WTC11 (cell line): ENCODE results near the gene CASTOR2.

Source experiments
- HMGA2 ChIP-seq: fragments of 250-450 bp; sonication (Bioruptor Pico); IDR thresholded peaks from 2 replicates; pipeline ENCODE4 v1.4.0; 2021; ENCODE audit warnings: mild to moderate bottlenecking, moderate library complexity
- RELA ChIP-seq: sonication (generic); formaldehyde crosslinking; IDR thresholded peaks from 2 replicates; pipeline ENCODE4 v1.8.1; 2022; ENCODE audit warnings: missing genetic modification reagents, mild to moderate bottlenecking, borderline replicate concordance
- ZNF121 ChIP-seq: sonication (generic); formaldehyde crosslinking; IDR thresholded peaks from 2 replicates; pipeline ENCODE4 v1.8.0; 2023; ENCODE audit warnings: missing genetic modification reagents
- ZNF317 ChIP-seq: sonication (generic); formaldehyde crosslinking; IDR thresholded peaks from 2 replicates; pipeline ENCODE4 v1.8.1; 2023; ENCODE audit warnings: low read depth, mild to moderate bottlenecking, moderate library complexity, missing genetic modification reagents, borderline replicate concordance
- TF ChIP-seq, protein P1 (sequence below): sonication (generic); formaldehyde crosslinking; IDR thresholded peaks from 2 replicates; pipeline ENCODE4 v1.8.0; 2022; ENCODE audit warnings: mild to moderate bottlenecking, missing genetic modification reagents
- TF ChIP-seq, protein P2 (sequence below): sonication (generic); formaldehyde crosslinking; IDR thresholded peaks from 2 replicates; pipeline ENCODE4 v1.8.1; 2023; ENCODE audit warnings: mild to moderate bottlenecking, missing genetic modification reagents
- TF ChIP-seq, protein P3 (sequence below): sonication (generic); formaldehyde crosslinking; IDR thresholded peaks from 2 replicates; pipeline ENCODE4 v1.8.1; 2023; ENCODE audit warnings: mild to moderate bottlenecking, missing genetic modification reagents, moderate library complexity
- TF ChIP-seq, protein P4 (sequence below): fragments of 200-600 bp; IDR thresholded peaks from 2 replicates; pipeline ENCODE4 v1.8.0; 2022; ENCODE audit warnings: antibody characterized with exemption
- TF ChIP-seq, protein P5 (sequence below): sonication (generic); formaldehyde crosslinking; IDR thresholded peaks from 2 replicates; pipeline ENCODE4 v1.8.0; 2022; ENCODE audit warnings: missing genetic modification reagents

DNA sequence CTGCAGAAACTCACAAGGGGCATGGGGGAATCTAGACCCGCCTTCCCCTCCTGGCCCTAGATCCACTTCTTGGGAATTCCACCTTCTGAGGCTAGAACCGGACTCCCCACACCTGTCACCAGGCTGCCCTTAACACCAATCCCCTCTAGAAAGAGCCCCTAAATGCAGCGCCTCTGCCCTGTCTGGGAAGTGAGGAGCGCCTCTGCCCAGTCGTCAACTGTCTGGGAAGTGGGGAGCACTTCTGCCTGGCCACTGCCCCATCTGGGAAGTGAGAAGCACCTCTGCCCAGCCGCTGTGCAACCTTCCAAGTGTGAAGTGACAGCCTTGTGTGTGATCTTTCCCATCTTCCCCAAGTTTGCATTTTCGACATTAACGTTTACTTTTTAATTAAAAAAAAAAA is 100.3 kb downstream of the CASTOR2 start:
- no peak for TF ChIP-seq HMGA2 (CRISPR knock-in tag)
- TF ChIP-seq, protein P1, sequence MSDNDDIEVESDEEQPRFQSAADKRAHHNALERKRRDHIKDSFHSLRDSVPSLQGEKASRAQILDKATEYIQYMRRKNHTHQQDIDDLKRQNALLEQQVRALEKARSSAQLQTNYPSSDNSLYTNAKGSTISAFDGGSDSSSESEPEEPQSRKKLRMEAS (CRISPR knock-in tag), result no peak
- no peak for TF ChIP-seq RELA (CRISPR knock-in tag)
- TF ChIP-seq, protein P2, sequence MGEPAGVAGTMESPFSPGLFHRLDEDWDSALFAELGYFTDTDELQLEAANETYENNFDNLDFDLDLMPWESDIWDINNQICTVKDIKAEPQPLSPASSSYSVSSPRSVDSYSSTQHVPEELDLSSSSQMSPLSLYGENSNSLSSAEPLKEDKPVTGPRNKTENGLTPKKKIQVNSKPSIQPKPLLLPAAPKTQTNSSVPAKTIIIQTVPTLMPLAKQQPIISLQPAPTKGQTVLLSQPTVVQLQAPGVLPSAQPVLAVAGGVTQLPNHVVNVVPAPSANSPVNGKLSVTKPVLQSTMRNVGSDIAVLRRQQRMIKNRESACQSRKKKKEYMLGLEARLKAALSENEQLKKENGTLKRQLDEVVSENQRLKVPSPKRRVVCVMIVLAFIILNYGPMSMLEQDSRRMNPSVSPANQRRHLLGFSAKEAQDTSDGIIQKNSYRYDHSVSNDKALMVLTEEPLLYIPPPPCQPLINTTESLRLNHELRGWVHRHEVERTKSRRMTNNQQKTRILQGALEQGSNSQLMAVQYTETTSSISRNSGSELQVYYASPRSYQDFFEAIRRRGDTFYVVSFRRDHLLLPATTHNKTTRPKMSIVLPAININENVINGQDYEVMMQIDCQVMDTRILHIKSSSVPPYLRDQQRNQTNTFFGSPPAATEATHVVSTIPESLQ (CRISPR knock-in tag), result no peak
- no peak for TF ChIP-seq ZNF121 (CRISPR knock-in tag)
- TF ChIP-seq, protein P3, sequence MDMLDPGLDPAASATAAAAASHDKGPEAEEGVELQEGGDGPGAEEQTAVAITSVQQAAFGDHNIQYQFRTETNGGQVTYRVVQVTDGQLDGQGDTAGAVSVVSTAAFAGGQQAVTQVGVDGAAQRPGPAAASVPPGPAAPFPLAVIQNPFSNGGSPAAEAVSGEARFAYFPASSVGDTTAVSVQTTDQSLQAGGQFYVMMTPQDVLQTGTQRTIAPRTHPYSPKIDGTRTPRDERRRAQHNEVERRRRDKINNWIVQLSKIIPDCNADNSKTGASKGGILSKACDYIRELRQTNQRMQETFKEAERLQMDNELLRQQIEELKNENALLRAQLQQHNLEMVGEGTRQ, result no peak
- TF ChIP-seq, protein P4, sequence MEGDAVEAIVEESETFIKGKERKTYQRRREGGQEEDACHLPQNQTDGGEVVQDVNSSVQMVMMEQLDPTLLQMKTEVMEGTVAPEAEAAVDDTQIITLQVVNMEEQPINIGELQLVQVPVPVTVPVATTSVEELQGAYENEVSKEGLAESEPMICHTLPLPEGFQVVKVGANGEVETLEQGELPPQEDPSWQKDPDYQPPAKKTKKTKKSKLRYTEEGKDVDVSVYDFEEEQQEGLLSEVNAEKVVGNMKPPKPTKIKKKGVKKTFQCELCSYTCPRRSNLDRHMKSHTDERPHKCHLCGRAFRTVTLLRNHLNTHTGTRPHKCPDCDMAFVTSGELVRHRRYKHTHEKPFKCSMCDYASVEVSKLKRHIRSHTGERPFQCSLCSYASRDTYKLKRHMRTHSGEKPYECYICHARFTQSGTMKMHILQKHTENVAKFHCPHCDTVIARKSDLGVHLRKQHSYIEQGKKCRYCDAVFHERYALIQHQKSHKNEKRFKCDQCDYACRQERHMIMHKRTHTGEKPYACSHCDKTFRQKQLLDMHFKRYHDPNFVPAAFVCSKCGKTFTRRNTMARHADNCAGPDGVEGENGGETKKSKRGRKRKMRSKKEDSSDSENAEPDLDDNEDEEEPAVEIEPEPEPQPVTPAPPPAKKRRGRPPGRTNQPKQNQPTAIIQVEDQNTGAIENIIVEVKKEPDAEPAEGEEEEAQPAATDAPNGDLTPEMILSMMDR, result no peak
- TF ChIP-seq ZNF317, result no peak
- TF ChIP-seq, protein P5, sequence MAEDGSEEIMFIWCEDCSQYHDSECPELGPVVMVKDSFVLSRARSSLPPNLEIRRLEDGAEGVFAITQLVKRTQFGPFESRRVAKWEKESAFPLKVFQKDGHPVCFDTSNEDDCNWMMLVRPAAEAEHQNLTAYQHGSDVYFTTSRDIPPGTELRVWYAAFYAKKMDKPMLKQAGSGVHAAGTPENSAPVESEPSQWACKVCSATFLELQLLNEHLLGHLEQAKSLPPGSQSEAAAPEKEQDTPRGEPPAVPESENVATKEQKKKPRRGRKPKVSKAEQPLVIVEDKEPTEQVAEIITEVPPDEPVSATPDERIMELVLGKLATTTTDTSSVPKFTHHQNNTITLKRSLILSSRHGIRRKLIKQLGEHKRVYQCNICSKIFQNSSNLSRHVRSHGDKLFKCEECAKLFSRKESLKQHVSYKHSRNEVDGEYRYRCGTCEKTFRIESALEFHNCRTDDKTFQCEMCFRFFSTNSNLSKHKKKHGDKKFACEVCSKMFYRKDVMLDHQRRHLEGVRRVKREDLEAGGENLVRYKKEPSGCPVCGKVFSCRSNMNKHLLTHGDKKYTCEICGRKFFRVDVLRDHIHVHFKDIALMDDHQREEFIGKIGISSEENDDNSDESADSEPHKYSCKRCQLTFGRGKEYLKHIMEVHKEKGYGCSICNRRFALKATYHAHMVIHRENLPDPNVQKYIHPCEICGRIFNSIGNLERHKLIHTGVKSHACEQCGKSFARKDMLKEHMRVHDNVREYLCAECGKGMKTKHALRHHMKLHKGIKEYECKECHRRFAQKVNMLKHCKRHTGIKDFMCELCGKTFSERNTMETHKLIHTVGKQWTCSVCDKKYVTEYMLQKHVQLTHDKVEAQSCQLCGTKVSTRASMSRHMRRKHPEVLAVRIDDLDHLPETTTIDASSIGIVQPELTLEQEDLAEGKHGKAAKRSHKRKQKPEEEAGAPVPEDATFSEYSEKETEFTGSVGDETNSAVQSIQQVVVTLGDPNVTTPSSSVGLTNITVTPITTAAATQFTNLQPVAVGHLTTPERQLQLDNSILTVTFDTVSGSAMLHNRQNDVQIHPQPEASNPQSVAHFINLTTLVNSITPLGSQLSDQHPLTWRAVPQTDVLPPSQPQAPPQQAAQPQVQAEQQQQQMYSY (CRISPR knock-in tag), result no peak
